ENCODE measurements around the gene SVBP. TPM values are rescaled to one million over a fixed set of nuclear protein-coding genes. Genes with fewer than 3 reads are reported as not detected.

SVBP gene, protein sequence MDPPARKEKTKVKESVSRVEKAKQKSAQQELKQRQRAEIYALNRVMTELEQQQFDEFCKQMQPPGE
- 10 to 100 TPM; 13.8 to 16.1 (median 15.2) TPM for total RNA-seq
- 29.9 TPM for total RNA-seq (2013)

DNA sequence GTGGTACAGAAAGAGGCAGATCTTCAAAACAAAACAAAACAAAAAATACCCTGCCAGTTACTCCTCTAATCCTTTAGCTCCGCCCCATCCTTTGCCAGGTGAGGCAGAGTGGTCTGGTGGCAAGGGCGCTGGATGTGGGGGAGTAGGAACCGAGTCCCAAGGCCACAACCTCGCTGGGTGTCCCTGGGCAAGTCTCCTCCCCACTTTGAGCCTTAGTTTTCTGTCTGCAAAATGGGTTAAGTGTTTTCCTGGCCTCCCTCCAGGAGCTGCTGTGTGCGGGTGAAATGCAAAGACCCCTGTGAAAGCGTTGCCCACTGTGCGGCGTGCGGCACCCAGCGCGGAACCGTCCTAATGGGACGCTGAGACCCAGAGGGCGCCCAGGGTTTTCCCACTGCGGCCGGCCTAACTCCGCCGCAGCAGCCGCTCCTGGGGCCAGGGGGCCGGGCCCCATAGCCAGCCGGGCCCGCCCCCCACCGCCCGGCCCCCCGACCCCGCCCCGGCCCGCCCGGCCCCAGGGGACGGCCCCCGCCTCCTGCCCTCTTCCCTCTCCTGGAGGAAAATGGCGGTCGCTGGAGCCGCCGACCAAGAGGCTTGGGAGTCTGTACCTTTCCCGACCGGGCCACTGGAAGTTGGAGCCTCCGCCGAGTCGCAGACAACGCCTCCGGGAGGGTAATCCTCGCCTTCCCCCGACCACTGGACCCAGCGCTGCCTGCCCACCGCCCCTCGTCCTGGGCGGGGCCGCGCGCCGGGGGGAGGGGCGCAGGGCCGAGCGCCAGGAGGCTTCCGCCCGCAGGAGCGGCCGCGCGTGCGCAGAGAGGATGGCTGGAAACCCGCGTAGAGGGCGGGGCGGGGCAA lies at the start of gene SVBP, which contains the start of gene ERMAP:
TSS of gene SVBP (minus strand) at position 813 of the 855 bp plus-strand sequence. CDS start 853 bp downstream, outside the sequence.
TSS of gene ERMAP (plus strand) at position 538 of the 855 bp plus-strand sequence. CDS start 13,327 bp downstream, outside the sequence.
- Mint-ChIP-seq H3K9me3 (no peaks in the 10 kb centered on the region), H3K27ac (peak within 1 kb of the TSS; percentile 80 to 84), H3K4me1 (peaks cover 19 to 31% of the 10 kb centered on the region in 2 donors), H3K36me3 (no peaks in the 10 kb centered on the region), H3K4me3 (peak within 1 kb of the TSS; percentile 80), H3K27me3 (ENCODE audit: low read depth in 2 of 2) (no peaks in the 10 kb centered on the region)
- Histone ChIP-seq H3K4me1 (ENCODE audit: control insufficient read depth, insufficient read depth, low read length) (peaks cover 10% of the 10 kb centered on the region), H3K4me3 (ENCODE audit: low read length) (peak within 1 kb of the TSS; percentile 84), H3K36me3 (ENCODE audit: control insufficient read depth, insufficient read depth, low read length) (no peaks in the 10 kb centered on the region), H3K27me3 (ENCODE audit: control insufficient read depth, insufficient read depth, low read length) (no peaks in the 10 kb centered on the region), H3K27ac (ENCODE audit: low read length) (peak within 1 kb of the TSS; percentile 83), H3K9me3 (ENCODE audit: control insufficient read depth, insufficient read depth, low read length) (no peaks in the 10 kb centered on the region)
- intact Hi-C loops (cut with micrococcal nuclease): loop anchor here (1.0 kb wide), 2 partner anchors 29 to 50 kb away; partner anchors contain the start of genes C1orf50, P3H1 and ZNF691
- under 1% methylated on average over 59 of the region's 66 CpGs for WGBS (ENCODE audit: insufficient coverage)
- TF ChIP-seq, protein P1, sequence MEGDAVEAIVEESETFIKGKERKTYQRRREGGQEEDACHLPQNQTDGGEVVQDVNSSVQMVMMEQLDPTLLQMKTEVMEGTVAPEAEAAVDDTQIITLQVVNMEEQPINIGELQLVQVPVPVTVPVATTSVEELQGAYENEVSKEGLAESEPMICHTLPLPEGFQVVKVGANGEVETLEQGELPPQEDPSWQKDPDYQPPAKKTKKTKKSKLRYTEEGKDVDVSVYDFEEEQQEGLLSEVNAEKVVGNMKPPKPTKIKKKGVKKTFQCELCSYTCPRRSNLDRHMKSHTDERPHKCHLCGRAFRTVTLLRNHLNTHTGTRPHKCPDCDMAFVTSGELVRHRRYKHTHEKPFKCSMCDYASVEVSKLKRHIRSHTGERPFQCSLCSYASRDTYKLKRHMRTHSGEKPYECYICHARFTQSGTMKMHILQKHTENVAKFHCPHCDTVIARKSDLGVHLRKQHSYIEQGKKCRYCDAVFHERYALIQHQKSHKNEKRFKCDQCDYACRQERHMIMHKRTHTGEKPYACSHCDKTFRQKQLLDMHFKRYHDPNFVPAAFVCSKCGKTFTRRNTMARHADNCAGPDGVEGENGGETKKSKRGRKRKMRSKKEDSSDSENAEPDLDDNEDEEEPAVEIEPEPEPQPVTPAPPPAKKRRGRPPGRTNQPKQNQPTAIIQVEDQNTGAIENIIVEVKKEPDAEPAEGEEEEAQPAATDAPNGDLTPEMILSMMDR (IDR thresholded peaks at IDR 0.05): no peak
- ATAC-seq (peak; percentile 86 to 96 (median 90)), DNase-seq (peak; percentile 92 to 96)

DNA sequence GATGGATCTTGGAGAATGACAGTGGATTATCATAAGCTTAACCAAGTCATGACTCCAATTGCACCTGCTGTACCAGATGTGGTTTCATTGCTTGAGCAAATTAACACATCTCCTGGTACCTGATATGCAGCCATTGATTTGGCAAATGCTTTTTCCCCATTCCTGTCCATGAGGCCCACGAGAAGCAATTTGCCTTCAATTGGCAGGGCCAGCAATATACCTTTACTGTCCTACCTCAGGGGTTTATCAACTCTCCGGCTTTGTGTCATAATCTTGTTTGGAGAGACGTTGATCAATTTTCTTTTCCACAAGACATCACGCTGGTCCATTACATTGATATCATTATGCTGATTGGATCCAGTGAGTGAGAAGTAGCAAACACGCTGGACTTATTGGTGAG lies 49.4 kb upstream of the SVBP start:
- Histone ChIP-seq H3K4me1 (ENCODE audit: control insufficient read depth, insufficient read depth, low read length) (no peaks in the 10 kb centered on the region), H3K4me3 (ENCODE audit: low read length) (no peak overlapping the region), H3K27ac (ENCODE audit: low read length) (no peak overlapping the region), H3K9me3 (ENCODE audit: control insufficient read depth, insufficient read depth, low read length) (peaks cover 3% of the 10 kb centered on the region), H3K27me3 (ENCODE audit: control insufficient read depth, insufficient read depth, low read length) (peaks cover 2% of the 10 kb centered on the region), H3K36me3 (ENCODE audit: control insufficient read depth, insufficient read depth, low read length) (no peaks in the 10 kb centered on the region)
- WGBS (ENCODE audit: insufficient coverage): 95% methylated on average over 5 of the region's 5 CpGs
- DNase-seq (no peak), ATAC-seq (no peak)
- TF ChIP-seq, protein P1 (IDR thresholded peaks at IDR 0.05): no peak
- H3K9me3 Mint-ChIP-seq: no peaks in the 10 kb centered on the region
- no peaks in the 10 kb centered on the region for H3K4me1 Mint-ChIP-seq
- H3K36me3 Mint-ChIP-seq: no peaks in the 10 kb centered on the region
- H3K27me3 Mint-ChIP-seq (ENCODE audit: low read depth in 2 of 2): peaks cover 18 to 24% of the 10 kb centered on the region in 2 donors
- no peak overlapping the region for H3K27ac Mint-ChIP-seq
- no peak overlapping the region for H3K4me3 Mint-ChIP-seq
- intact Hi-C loops (cut with micrococcal nuclease): no loop called here

DNA sequence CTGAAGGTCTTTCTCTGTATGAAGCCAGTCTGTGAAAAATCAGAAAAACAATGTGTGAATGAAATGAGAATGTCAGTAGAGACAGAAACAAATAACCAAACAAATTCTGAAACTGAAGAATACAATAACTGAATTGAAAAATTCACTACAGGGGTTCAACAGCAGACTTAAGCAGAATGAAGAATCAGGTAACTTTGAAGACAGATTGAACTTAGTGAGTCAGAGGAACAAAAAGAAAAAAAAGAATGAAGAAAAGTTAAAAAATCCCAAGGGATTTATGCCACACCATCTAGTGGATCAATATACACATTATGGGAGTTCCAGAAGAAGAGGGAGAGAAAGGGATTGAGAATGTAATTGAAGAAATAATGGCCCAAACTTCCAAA lies 43.8 kb upstream of the SVBP start:
- no peak overlapping the region for H3K4me3 ChIP-seq (ENCODE audit: low read length)
- intact Hi-C loops (cut with micrococcal nuclease): no loop called here
- peaks cover 3 to 8% of the 10 kb centered on the region in 2 donors for H3K9me3 Mint-ChIP-seq
- peaks cover 12% of the 10 kb centered on the region for H3K36me3 Mint-ChIP-seq
- peaks cover 4% of the 10 kb centered on the region for H3K27me3 ChIP-seq (ENCODE audit: control insufficient read depth, insufficient read depth, low read length)
- H3K27me3 Mint-ChIP-seq (ENCODE audit: low read depth in 2 of 2): peaks cover 21 to 32% of the 10 kb centered on the region in 2 donors
- no peaks in the 10 kb centered on the region for H3K4me1 ChIP-seq (ENCODE audit: control insufficient read depth, insufficient read depth, low read length)
- H3K27ac ChIP-seq (ENCODE audit: low read length): no peak overlapping the region
- peaks cover 9% of the 10 kb centered on the region for H3K9me3 ChIP-seq (ENCODE audit: control insufficient read depth, insufficient read depth, low read length)
- no peak for DNase-seq
- TF ChIP-seq, protein P1 (IDR thresholded peaks at IDR 0.05): no peak
- H3K4me3 Mint-ChIP-seq: no peak overlapping the region
- no peak overlapping the region for H3K27ac Mint-ChIP-seq
- H3K4me1 Mint-ChIP-seq: no peaks in the 10 kb centered on the region
- no peaks in the 10 kb centered on the region for H3K36me3 ChIP-seq (ENCODE audit: control insufficient read depth, insufficient read depth, low read length)
- ATAC-seq: no peak

Measured in natural killer cell (primary cell).